Lower leg skin (tissue), 3 donors: Measurements from ENCODE around the gene AFG3L2.

ENCODE experiments used
- POLR2A ChIP-seq, 2 donors: fragments of 450-650 bp; IDR thresholded peaks; one replicate each; pipeline ENCODE4 v1.6.1; 2016 to 2017; ENCODE audit warnings: antibody characterized with exemption in 2 of 2, mild to moderate bottlenecking in 1 of 2, moderate library complexity in 1 of 2
- TF ChIP-seq, protein P1 (sequence below), 3 donors: fragments of 450-650 bp; IDR thresholded peaks; one replicate each; pipeline ENCODE4 v1.5.1; 2016; ENCODE audit warnings: antibody characterized with exemption in 3 of 3, mild to moderate bottlenecking in 3 of 3, moderate library complexity in 2 of 3

- TF ChIP-seq, protein P1, sequence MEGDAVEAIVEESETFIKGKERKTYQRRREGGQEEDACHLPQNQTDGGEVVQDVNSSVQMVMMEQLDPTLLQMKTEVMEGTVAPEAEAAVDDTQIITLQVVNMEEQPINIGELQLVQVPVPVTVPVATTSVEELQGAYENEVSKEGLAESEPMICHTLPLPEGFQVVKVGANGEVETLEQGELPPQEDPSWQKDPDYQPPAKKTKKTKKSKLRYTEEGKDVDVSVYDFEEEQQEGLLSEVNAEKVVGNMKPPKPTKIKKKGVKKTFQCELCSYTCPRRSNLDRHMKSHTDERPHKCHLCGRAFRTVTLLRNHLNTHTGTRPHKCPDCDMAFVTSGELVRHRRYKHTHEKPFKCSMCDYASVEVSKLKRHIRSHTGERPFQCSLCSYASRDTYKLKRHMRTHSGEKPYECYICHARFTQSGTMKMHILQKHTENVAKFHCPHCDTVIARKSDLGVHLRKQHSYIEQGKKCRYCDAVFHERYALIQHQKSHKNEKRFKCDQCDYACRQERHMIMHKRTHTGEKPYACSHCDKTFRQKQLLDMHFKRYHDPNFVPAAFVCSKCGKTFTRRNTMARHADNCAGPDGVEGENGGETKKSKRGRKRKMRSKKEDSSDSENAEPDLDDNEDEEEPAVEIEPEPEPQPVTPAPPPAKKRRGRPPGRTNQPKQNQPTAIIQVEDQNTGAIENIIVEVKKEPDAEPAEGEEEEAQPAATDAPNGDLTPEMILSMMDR (IDR thresholded peaks at IDR 0.05): no peak
- TF ChIP-seq POLR2A (IDR thresholded peaks at IDR 0.05): no peak
Observed at GRCh38 chr18:12376034-12376753, 833 bp downstream of the AFG3L2 start.
